ENCODE measurements around the gene WIZ.
A peak's percentile ranks its signal among the peaks of the same experiment; 100 is the strongest.

Gene WIZ

GRCh38 chr19:15452111-15453047 lies 2.6 kb upstream of the WIZ start:
- no peak for DNase-seq (ENCODE audit: low read depth)
- no peak for TF ChIP-seq CTCF (IDR thresholded peaks at IDR 0.05; ENCODE audit: control insufficient read depth, extremely low read depth, insufficient read depth)
- no peak overlapping the region for H3K4me3 ChIP-seq (ENCODE audit: low read depth, low read length)

GRCh38 chr19:15450528-15450890 lies 753 bp upstream of the WIZ start:
- H3K4me3 ChIP-seq (ENCODE audit: low read depth, low read length) = no peak overlapping the region
- DNase-seq (ENCODE audit: low read depth) = no peak
- no peak for TF ChIP-seq CTCF (IDR thresholded peaks at IDR 0.05; ENCODE audit: control insufficient read depth, extremely low read depth, insufficient read depth)

- no peak for TF ChIP-seq CTCF (IDR thresholded peaks at IDR 0.05; ENCODE audit: control insufficient read depth, extremely low read depth, insufficient read depth)
- H3K4me3 ChIP-seq (ENCODE audit: low read depth, low read length) = peak overlapping the region; percentile 53
- no peak for DNase-seq (ENCODE audit: low read depth)
Observed at GRCh38 chr19:15448778-15449619, 757 bp downstream of the WIZ start.

- no peak for DNase-seq (ENCODE audit: low read depth)
- TF ChIP-seq CTCF (IDR thresholded peaks at IDR 0.05; ENCODE audit: control insufficient read depth, extremely low read depth, insufficient read depth) = no peak
- H3K4me3 ChIP-seq (ENCODE audit: low read depth, low read length) = no peak overlapping the region
Observed at GRCh38 chr19:15448044-15448777, 1.5 kb downstream of the WIZ start.

GRCh38 chr19:15447057-15447456 lies 2.7 kb downstream of the WIZ start:
- H3K4me3 ChIP-seq (ENCODE audit: low read depth, low read length) = no peak overlapping the region
- no peak for TF ChIP-seq CTCF (IDR thresholded peaks at IDR 0.05; ENCODE audit: control insufficient read depth, extremely low read depth, insufficient read depth)
- no peak for DNase-seq (ENCODE audit: low read depth)

- no peak overlapping the region for H3K4me3 ChIP-seq (ENCODE audit: low read depth, low read length)
- TF ChIP-seq CTCF (IDR thresholded peaks at IDR 0.05; ENCODE audit: control insufficient read depth, extremely low read depth, insufficient read depth) = no peak
- DNase-seq (ENCODE audit: low read depth) = peak; percentile 36
Observed at GRCh38 chr19:15445807-15446376, 3.9 kb downstream of the WIZ start.

Measured in LNCaP clone FGC (cell line).